Stimulated activated CD8-positive, alpha-beta memory T cell treated with anti-CD3 and anti-CD28 coated beads, Interleukin-4, amount 100 ng/mL, for 24 hours (primary cell): ENCODE data around the gene STX11.

Source experiments
- DNase-seq: peaks from one replicate; pipeline ENCODE4 v3.0.0-alpha.2; 2020; ENCODE audit warnings: low read depth

STX11 gene

GRCh38 chr6:144143106-144143505 lies 7.2 kb upstream of the STX11 start:
- DNase-seq, result no peak

- DNase-seq, result no peak
Observed at GRCh38 chr6:144143878-144144277, 6.4 kb upstream of the STX11 start.

- no peak for DNase-seq
Observed at GRCh38 chr6:144144996-144145395, 5.3 kb upstream of the STX11 start.

- DNase-seq, result no peak
Observed at GRCh38 chr6:144145541-144145940, 4.8 kb upstream of the STX11 start.

GRCh38 chr6:144148886-144149285 lies 1.4 kb upstream of the STX11 start:
- DNase-seq, result no peak

GRCh38 chr6:144149558-144149893 lies 791 bp upstream of the STX11 start:
- DNase-seq, result no peak

GRCh38 chr6:144150710-144151657 lies 667 bp downstream of the STX11 start:
- DNase-seq, result peak; percentile 40

GRCh38 chr6:144152334-144152900 lies 2.1 kb downstream of the STX11 start:
- no peak for DNase-seq

GRCh38 chr6:144153260-144153659 lies 2.9 kb downstream of the STX11 start:
- no peak for DNase-seq

GRCh38 chr6:144153971-144154370 lies 3.7 kb downstream of the STX11 start:
- no peak for DNase-seq

- DNase-seq, result no peak
Observed at GRCh38 chr6:144155529-144155928, 5.2 kb downstream of the STX11 start.

GRCh38 chr6:144156338-144156737 lies 6.0 kb downstream of the STX11 start:
- DNase-seq, result no peak

- no peak for DNase-seq
Observed at GRCh38 chr6:144156991-144157390, 6.7 kb downstream of the STX11 start.

- no peak for DNase-seq
Observed at GRCh38 chr6:144158133-144158532, 7.8 kb downstream of the STX11 start.

- no peak for DNase-seq
Observed at GRCh38 chr6:144159223-144159622, 8.9 kb downstream of the STX11 start.

- DNase-seq, result no peak
Observed at GRCh38 chr6:144159742-144160141, 9.4 kb downstream of the STX11 start.

- no peak for DNase-seq
Observed at GRCh38 chr6:144160431-144161005, 10.2 kb downstream of the STX11 start.

- DNase-seq, result no peak
Observed at GRCh38 chr6:144161975-144162374, 11.7 kb downstream of the STX11 start.

- no peak for DNase-seq
Observed at GRCh38 chr6:144162977-144163376, 12.7 kb downstream of the STX11 start.

GRCh38 chr6:144165784-144166183 lies 15.5 kb downstream of the STX11 start:
- no peak for DNase-seq

GRCh38 chr6:144170044-144170443 lies 19.7 kb downstream of the STX11 start:
- DNase-seq, result no peak

GRCh38 chr6:144171406-144171805 lies 21.1 kb downstream of the STX11 start:
- no peak for DNase-seq

- DNase-seq, result no peak
Observed at GRCh38 chr6:144174006-144174405, 23.7 kb downstream of the STX11 start.
